Measurements from ENCODE around the gene OR6B1.

The OR6B1 gene

DNA sequence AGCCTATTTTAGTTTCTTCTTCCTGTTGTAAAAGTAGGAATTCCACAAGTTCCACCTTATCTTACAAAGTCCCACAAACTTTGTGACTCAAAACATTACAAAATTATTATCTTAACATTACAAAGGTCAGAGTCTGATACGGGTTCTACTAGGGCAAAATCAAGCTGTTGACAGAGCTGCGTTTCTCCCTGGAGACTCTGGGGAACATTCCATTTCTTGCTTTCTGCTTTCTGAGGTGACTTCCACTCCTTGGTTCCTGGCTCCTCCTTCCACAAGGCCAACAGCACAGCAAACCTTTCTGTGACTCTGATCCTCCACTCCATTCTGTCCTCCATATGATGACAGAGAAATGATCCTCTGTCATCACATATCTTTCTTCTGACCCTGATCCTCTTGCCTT, 34.8 kb upstream of the OR6B1 start:
- no peak overlapping the region for H3K4me3 ChIP-seq (ENCODE audit: control insufficient read depth, low read depth, low read length)
- DNase-seq (ENCODE audit: low read depth): no peak
- no peak for TF ChIP-seq CTCF (conservative IDR thresholded peaks at IDR 0.05; ENCODE audit: control insufficient read depth, insufficient read depth, low read depth, low read length)

GRCh38 chr7:143967398-143967797, 32.7 kb upstream of the OR6B1 start:
- no peak for TF ChIP-seq CTCF (conservative IDR thresholded peaks at IDR 0.05; ENCODE audit: control insufficient read depth, insufficient read depth, low read depth, low read length)
- DNase-seq (ENCODE audit: low read depth): no peak

DNA sequence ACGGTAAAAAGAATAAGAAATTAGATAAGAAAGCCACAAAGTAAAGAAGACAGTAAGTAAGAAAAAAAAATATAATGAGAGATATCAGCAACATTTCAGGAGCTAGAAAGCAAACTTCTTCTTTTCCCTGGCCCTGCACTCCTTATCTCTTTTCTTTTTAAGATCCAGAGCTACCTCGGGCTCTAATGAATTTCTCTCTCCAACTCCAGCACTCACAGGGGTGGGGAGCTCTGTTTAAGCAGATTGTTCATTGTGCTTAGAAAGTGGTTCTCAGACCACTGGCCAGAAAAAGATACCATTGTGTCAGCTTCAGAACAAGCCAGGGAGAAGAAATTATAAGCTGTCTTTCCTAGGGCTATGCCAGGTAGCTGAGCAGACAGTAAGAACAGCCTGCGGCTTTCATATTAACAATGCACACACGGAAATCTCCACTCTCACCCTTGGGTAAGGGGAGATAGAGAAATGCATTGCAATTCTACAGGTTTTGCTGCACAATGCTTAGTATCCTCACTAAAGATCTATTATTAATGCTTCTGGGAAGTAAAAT, 26.2 kb upstream of the OR6B1 start:
- TF ChIP-seq CTCF (conservative IDR thresholded peaks at IDR 0.05; ENCODE audit: control insufficient read depth, insufficient read depth, low read depth, low read length): no peak
- DNase-seq (ENCODE audit: low read depth): no peak
- H3K4me3 ChIP-seq (ENCODE audit: control insufficient read depth, low read depth, low read length): no peak overlapping the region

More at GRCh38 chr7:143967398-143967797, 32.7 kb upstream of the OR6B1 start:
- H3K4me3 ChIP-seq (ENCODE audit: control insufficient read depth, low read depth, low read length): no peak overlapping the region

DNA sequence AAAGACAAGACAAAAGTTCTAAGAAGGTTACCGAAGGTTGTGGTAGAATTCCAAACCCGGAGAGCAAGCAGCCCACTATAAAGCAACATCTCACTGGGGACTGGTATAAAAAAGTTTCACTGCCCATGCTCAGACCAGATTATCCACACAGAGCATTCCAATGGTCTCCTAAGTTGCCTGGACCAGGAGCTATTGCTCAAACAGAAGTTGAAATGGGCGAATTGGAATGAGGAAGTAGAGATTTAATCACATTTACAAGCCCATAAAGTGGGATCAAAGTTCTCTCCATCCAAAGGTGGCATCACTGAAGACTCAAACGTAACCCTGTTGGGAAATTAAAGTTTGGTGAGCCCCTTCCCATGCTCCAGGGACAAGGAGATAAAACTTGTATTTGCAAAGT, 25.7 kb upstream of the OR6B1 start:
- no peak for DNase-seq (ENCODE audit: low read depth)

GRCh38 chr7:143975617-143976016, 24.5 kb upstream of the OR6B1 start:
- peak; percentile 26 for TF ChIP-seq CTCF (conservative IDR thresholded peaks at IDR 0.05; ENCODE audit: control insufficient read depth, insufficient read depth, low read depth, low read length)
- peak; percentile 26 for DNase-seq (ENCODE audit: low read depth)

More for the DNA sequence above, 25.7 kb upstream of the OR6B1 start:
- H3K4me3 ChIP-seq (ENCODE audit: control insufficient read depth, low read depth, low read length): no peak overlapping the region
- TF ChIP-seq CTCF (conservative IDR thresholded peaks at IDR 0.05; ENCODE audit: control insufficient read depth, insufficient read depth, low read depth, low read length): no peak

DNA sequence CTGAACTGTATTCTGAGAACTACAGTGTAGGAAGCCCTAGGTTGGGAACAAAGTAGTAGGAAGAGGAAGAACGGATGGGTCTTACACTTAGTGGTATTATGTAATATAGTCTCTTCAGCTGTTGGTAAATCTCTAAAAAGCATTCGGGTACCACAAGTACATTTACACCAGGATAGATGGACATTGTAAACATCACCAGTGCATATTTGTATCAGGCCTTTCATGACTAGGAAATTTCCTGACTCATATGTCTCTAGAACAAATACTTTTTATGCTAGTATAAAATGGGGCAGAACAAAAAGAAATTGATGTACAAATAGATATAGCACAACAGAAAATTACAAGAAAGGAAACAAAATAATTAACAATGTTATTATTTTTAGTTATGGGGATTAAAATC, 21.5 kb upstream of the OR6B1 start:
- H3K4me3 ChIP-seq (ENCODE audit: control insufficient read depth, low read depth, low read length): no peak overlapping the region
- TF ChIP-seq CTCF (conservative IDR thresholded peaks at IDR 0.05; ENCODE audit: control insufficient read depth, insufficient read depth, low read depth, low read length): no peak
- no peak for DNase-seq (ENCODE audit: low read depth)

More at GRCh38 chr7:143975617-143976016, 24.5 kb upstream of the OR6B1 start:
- H3K4me3 ChIP-seq (ENCODE audit: control insufficient read depth, low read depth, low read length): no peak overlapping the region

DNA sequence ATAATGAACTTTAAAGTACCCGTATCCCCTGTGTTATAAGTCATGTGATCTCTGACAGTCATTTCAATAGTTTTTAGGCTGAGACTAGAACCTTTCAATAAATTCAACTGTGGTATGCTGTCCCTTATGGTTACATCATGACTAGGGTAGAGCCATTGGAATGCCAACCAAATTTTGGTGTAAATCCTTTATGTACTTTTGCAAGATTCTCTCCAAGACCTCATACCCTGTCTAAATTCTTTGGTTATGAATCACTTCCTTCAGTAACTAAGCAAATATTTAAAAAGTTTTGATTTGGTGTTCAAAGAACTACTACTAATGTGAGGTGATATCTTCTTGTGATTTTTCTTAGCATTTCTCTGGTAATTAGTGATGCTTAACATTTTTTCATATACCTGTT, 20.8 kb upstream of the OR6B1 start:
- no peak for TF ChIP-seq CTCF (conservative IDR thresholded peaks at IDR 0.05; ENCODE audit: control insufficient read depth, insufficient read depth, low read depth, low read length)
- peak; percentile 40 for DNase-seq (ENCODE audit: low read depth)
- H3K4me3 ChIP-seq (ENCODE audit: control insufficient read depth, low read depth, low read length): no peak overlapping the region
